Ishikawa (cell line): ENCODE data around the gene ATP1B4.

Experiments used
- CEBPB ChIP-seq: IDR thresholded peaks from 2 replicates; pipeline ENCODE4 v1.6.1; 2012
- CREB1 ChIP-seq: IDR thresholded peaks from 2 replicates; pipeline ENCODE4 v1.6.1; 2012; ENCODE audit warnings: low read depth
- EGR1 ChIP-seq: IDR thresholded peaks from 2 replicates; pipeline ENCODE4 v1.6.1; 2012
- EP300 ChIP-seq: IDR thresholded peaks from 2 replicates; pipeline ENCODE4 v1.6.1; 2012; ENCODE audit warnings: borderline replicate concordance
- FOXM1 ChIP-seq: IDR thresholded peaks from 2 replicates; pipeline ENCODE4 v1.6.1; 2012; ENCODE audit warnings: low read depth, borderline replicate concordance
- NFIC ChIP-seq: IDR thresholded peaks from 2 replicates; pipeline ENCODE4 v1.6.1; 2012
- RAD21 ChIP-seq: IDR thresholded peaks from 2 replicates; pipeline ENCODE4 v1.6.1; 2012; ENCODE audit warnings: low read depth
- TAF1 ChIP-seq: IDR thresholded peaks from 2 replicates; pipeline ENCODE4 v1.6.1; 2012; ENCODE audit warnings: low read depth, mild to moderate bottlenecking
- TCF12 ChIP-seq: IDR thresholded peaks from 2 replicates; pipeline ENCODE4 v1.6.1; 2012; ENCODE audit warnings: low read depth
- TEAD4 ChIP-seq: IDR thresholded peaks from 2 replicates; pipeline ENCODE4 v1.6.1; 2012
- YY1 ChIP-seq: IDR thresholded peaks from 2 replicates; pipeline ENCODE4 v1.6.1; 2012; ENCODE audit warnings: low read depth
- ZBTB7A ChIP-seq: IDR thresholded peaks from 2 replicates; pipeline ENCODE4 v1.6.1; 2012; ENCODE audit warnings: low read depth
- TF ChIP-seq, protein P1 (sequence below): IDR thresholded peaks from 2 replicates; pipeline ENCODE4 v1.6.1; 2012; ENCODE audit warnings: low read depth, mild to moderate bottlenecking
- TF ChIP-seq, protein P2 (sequence below): IDR thresholded peaks from 2 replicates; pipeline ENCODE4 v1.6.1; 2012
- TF ChIP-seq, protein P3 (sequence below): IDR thresholded peaks from 2 replicates; pipeline ENCODE4 v1.6.1; 2012

The ATP1B4 gene

DNA sequence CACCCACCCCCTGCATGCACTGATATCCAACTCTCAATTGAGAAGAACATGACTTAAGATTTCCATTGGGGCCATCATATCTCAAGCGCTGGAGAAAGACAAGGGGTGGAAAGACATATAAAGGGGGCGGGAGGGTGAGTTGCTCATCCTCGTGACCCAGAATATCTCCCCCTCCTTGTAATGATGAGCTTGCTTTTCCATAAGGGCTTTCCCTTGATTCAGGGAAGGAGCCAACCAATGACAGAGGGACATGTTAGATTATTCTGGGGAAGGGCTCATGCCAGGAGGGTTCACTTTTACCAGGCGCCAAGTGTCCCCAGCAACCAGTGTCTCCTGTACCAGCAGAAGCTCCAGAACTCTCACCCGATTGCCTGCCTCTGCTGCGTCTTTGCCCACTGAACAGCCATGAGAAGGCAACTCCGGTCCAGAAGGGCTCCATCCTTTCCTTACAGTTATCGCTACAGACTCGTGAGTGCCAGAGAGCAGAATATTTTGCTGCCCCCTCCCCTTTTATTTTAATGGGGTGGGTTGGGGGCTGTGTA, at the start of gene ATP1B4:
TSS of gene ATP1B4 (plus strand) at position 326 of the 542 bp plus-strand sequence. CDS start at position 406, 80 bp downstream.
- TF ChIP-seq YY1 (no peak), EP300 (no peak)
- TF ChIP-seq, protein P1, sequence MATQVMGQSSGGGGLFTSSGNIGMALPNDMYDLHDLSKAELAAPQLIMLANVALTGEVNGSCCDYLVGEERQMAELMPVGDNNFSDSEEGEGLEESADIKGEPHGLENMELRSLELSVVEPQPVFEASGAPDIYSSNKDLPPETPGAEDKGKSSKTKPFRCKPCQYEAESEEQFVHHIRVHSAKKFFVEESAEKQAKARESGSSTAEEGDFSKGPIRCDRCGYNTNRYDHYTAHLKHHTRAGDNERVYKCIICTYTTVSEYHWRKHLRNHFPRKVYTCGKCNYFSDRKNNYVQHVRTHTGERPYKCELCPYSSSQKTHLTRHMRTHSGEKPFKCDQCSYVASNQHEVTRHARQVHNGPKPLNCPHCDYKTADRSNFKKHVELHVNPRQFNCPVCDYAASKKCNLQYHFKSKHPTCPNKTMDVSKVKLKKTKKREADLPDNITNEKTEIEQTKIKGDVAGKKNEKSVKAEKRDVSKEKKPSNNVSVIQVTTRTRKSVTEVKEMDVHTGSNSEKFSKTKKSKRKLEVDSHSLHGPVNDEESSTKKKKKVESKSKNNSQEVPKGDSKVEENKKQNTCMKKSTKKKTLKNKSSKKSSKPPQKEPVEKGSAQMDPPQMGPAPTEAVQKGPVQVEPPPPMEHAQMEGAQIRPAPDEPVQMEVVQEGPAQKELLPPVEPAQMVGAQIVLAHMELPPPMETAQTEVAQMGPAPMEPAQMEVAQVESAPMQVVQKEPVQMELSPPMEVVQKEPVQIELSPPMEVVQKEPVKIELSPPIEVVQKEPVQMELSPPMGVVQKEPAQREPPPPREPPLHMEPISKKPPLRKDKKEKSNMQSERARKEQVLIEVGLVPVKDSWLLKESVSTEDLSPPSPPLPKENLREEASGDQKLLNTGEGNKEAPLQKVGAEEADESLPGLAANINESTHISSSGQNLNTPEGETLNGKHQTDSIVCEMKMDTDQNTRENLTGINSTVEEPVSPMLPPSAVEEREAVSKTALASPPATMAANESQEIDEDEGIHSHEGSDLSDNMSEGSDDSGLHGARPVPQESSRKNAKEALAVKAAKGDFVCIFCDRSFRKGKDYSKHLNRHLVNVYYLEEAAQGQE, result no peak

DNA sequence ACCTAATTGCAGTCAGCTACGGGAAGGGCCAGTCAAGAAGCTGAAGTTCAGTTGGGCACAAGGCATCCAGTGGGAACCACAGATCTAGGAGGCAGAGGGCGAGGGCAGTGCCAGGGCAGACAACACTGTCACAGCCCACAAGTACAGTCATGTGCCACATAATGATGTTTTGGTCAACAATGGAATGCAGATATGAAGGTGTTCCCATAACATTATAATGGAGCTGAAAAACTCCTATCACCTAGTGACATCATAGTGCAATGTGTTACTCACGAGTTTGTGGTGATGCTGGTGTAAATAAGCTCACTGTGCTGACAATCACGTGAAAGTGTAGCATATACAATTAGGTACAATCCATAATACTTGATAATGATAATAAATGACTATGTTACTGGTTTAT, 46.1 kb upstream of the ATP1B4 start:
- TF ChIP-seq EGR1 (no peak), YY1 (no peak), TCF12 (no peak), TEAD4 (no peak), FOXM1 (no peak), EP300 (no peak), NFIC (no peak), CEBPB (no peak), ZBTB7A (no peak), TAF1 (no peak), CREB1 (no peak), RAD21 (no peak)
- TF ChIP-seq, protein P2, sequence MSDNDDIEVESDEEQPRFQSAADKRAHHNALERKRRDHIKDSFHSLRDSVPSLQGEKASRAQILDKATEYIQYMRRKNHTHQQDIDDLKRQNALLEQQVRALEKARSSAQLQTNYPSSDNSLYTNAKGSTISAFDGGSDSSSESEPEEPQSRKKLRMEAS, result no peak
- TF ChIP-seq, protein P3, sequence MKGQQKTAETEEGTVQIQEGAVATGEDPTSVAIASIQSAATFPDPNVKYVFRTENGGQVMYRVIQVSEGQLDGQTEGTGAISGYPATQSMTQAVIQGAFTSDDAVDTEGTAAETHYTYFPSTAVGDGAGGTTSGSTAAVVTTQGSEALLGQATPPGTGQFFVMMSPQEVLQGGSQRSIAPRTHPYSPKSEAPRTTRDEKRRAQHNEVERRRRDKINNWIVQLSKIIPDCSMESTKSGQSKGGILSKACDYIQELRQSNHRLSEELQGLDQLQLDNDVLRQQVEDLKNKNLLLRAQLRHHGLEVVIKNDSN, result no peak
- TF ChIP-seq, protein P1, result no peak

DNA sequence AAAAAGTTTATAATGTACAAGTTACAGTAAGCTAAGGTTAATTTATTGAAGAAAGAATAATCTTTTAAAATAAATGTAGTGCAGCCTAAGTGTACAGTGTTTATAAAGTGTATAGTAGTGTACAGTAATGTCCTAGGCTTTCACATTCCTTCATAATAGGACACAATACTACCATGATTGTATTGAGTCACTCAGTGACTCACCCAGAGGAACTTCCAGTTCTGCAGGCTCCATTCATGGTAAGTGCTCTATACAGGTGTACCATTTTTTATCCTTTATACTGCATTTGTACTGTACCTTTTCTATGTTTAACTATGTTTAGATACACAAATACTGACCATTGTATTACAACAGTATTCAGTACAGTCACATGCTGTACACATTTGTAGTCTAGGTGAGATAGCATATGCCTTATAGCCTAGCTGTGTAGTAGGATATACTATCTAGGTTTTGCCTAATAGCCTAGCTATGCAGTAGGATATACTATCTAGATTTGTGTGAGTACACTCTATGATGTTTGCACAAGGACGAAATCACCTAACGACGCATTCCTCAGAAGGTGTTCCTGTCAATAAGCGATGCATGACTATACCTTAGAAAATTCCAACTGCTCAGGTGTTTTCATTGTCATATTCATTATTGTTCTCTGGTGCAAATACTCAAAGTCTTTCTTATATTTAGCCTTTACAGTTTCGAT, 45.2 kb upstream of the ATP1B4 start:
- TF ChIP-seq, protein P3, result no peak
- TF ChIP-seq EP300, result no peak
- TF ChIP-seq NFIC, result no peak
- TF ChIP-seq FOXM1, result no peak
- TF ChIP-seq YY1, result no peak
- TF ChIP-seq ZBTB7A, result no peak
- no peak for TF ChIP-seq TAF1
- TF ChIP-seq, protein P1, result no peak
- TF ChIP-seq RAD21, result no peak
- TF ChIP-seq CEBPB, result no peak
- no peak for TF ChIP-seq TCF12
- no peak for TF ChIP-seq EGR1
- TF ChIP-seq, protein P2, result no peak
- no peak for TF ChIP-seq TEAD4
- no peak for TF ChIP-seq CREB1

DNA sequence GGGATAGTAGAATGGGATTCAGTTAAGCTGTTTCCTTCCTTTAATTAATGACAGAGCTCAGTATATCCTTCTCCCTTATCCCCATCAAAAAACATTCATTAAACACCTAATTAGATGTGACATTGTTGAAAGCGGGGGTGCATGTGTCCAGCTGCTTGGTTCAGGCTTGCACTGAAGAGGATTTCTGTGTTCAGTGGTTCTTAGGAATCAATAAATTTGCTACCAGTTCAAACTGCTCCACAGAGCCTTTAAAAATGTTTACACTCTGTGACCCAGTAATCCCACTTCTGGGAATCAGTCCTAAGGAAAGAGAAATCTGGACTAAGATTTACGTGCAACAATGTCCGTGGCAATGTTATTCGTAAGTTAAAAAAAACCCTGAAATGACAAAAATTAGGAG, 43.5 kb upstream of the ATP1B4 start:
- TF ChIP-seq TAF1 (no peak), TCF12 (no peak), ZBTB7A (no peak), EGR1 (no peak), TEAD4 (no peak), NFIC (no peak), CREB1 (no peak), RAD21 (no peak), FOXM1 (no peak), CEBPB (no peak), EP300 (no peak), YY1 (no peak)
- TF ChIP-seq, protein P1, result no peak
- TF ChIP-seq, protein P3, result no peak
- TF ChIP-seq, protein P2, result no peak
